AG20443 (cell line): ENCODE measurements around the gene FBXL19.

Source experiments
- DNase-seq: peaks from one replicate; pipeline ENCODE4 v3.0.0; 2012; ENCODE audit warnings: low spot score, mixed read lengths

The FBXL19 gene

DNA sequence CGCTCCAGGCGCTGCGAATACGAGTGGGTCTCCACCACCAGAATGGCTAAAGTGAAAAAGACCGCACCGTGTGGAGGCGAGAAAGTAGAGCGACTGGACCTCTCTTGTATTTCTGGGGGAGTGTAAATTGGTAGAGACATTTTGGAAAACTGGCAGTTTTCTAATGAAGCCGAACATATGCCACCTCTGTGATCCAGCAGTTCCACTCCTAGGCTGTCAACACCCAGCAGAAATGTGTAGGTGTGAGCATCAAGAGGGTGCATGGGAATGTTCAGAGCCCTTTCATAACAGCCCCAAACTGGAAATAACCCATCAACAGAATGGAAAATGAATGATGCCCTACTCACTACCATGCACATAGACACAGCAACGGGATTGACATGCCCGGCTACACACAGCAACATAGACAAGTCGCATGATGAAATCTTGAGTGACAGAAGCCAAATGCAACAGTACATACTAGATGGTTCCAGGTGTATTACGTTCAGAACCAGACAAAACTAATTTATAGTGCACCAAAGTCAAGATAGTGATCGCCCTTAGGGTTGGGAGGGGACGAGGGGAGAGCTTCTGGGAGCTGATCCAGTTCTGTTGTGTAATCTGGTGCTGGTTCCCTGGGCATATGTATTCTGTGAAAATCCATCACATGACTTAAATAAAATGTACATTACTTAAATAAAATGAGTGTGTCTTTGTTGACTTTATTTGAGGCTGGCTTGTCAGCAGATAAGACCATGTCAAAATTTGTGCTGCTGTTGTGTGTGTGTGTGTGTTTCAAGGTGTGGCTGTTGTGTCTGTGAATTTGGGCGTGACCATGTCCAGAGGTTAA is 28.6 kb upstream of the FBXL19 start:
- DNase-seq = no peak

DNA sequence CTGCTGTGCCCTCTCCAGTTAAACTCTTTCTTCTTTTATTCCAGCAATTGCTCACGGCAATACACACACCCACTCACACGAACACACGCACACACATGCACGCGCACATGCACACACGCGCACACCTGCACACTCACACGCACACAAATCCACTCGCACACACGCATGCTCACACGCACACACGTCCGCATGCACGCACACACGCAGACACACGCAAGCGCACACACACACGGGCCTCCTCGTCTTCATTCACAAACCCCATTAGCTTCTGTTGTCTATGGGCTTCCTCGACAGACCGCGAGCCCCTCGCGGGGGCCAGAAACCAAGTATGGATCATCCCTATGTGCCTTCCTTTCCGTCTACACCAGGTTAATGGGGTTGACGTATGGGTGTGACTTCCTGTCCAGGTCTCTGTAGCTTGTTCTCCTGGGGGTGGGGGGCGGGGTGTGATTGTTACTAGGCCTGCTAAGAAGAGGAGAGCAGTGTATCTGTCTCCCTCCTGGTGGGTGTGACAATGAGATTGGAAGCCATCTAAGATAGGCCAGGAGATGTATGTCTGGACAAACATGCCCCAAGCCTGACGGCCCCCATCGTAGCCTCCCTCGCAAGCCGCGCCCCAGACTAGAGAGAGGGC is 27.6 kb upstream of the FBXL19 start:
- DNase-seq = no peak

DNA sequence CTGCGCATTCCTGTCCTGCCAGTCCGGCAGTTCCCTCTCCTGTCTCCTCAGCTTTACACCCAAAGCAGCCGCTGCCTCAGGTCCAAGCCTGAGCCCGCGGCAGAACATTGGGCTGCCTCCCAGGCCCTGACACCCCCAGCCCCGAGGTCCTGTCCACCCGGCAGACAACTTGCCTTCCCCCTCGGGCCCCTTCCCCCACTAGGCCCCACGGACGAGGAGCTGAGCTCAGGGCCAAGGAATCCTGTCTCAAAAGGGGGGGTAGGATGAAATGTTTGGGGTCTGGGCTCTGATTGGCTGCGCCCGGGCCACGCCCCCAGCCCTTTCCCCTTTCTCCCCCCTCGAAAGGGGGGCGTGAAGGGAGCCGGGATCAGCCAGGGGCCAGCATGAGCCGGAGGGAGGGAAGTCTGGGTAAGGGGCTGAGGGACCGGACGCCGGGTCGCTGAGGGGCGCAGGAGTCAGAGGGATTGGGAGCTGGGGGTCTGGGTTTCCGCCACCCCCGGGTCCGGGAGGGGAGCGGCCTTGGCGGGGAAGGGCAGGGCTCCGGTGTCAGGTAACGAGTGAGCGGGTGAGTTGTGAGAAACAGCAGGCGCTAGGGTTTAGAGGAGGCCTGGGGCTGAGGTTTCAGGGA is 27.0 kb upstream of the FBXL19 start, which contains the start of gene CTF1:
Gene CTF1 (plus strand): TSS at position 354 of the 628 bp plus-strand sequence. CDS start 30 bp downstream, at position 384.
- peak; percentile 89 for DNase-seq

DNA sequence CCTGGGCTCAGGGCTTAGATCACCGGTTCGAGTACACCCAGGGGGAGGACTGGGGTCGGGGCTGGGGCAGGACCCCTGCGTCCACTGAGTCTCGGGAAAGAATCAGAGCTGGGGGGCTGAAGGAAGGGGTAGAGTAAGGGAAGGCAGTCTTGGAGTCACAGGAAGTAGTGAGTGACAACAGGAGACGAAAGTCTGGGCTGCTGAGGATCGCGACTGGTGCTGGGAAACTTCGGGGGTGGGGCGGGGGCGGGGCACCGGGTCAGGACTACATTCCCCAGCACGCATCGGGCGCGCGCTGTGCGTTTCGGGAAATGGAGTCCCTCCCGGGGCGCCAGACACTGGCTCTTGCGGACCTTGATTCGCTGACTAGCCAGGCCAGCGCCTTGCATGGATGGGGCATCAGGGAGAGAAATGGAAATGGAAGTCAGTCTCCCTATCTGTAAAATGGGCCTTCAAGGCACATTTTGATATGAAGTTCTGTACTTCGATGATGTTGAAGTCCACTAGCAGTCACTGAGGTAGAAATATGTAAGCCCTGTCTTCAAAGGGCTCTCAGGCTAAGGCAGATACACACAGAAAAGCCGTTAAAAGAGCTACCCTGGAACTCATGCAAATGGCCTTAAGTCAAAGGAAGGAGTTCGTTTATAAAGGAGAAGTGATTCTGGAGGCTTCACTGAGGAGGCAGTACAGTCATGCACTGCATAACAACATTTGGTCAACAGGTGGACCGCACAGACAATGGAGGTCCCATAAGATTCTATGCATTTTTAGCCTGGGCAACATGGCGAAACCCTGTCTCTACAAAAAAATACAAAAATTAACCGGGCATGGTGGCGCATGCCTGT is 26.3 kb upstream of the FBXL19 start:
- peak; percentile 93 for DNase-seq

DNA sequence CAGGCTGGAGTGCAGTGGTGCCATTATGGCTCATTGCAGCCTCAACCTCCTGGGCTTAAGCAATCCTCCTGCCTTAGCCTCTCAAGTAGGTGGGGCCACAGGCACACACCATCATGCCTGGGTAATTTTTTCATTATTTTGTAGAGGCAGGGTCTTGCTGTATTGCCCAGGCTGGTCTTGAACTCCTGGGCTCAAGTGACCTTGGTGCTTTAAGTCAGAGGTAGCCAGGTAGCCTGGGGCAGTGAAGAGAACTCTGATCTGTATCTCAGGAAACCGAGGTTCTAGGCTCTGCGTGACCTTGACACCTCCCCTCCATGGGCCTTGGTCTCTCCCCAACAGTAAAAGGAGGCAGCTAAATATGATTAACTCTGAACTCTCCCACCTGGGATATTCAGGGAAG is 23.6 kb upstream of the FBXL19 start:
- no peak for DNase-seq

DNA sequence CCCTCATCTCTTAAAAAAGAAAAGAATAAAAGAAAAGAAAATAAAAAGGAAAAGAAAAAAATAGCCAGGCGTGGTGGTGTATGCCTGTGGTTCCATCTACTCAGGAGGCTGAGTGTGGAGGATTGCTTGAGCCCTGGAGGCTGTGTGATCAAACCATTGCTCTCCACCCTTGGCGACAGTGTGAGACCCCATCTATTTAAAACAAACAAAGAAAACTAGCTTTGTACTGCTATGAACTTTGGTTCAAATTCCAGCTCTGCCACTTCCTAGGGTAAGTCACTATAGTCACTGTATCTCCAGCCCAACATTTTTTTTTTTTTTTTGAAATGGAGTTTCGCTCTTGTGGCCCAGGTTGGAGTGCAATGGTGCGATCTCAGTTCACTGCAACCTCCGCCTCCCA is 22.8 kb upstream of the FBXL19 start:
- no peak for DNase-seq

DNA sequence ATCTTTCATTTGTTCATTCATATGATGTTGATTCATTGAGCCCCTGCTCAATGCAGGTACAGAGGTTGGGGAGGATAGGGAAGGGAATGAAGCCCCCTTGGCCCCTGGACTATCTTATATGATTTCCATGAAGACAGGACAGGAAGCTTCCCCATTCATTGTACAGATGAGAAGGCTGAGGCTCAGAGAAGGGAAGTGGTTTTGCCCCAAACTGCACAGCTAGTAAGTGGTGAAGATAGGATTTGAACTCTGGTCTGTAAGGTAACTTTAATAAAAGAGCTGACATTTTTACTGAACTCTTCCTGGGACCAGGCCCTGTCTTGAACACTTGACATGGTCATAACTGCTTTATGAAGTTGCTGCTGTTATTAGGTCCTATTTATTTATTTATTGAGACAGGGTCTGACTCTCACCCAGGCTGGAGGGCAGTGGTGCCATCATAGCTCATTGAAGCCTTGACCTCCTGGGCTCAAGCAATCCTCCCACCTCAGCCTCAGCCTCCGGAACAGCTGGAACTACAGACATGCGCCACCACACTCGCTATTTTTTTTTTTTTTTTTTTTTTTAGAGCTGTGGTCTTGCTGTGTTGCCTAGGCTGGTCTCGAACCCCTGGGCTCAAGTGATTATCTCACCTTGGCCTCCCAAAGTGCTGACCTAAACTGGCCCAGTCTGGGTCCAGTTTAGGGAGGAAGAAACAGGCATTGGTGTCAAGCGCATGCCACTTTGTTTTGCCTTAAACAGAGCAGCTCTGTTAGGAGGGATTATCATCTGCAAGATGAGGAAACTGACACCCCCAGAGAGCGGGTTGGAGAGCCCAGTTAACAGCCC is 22.0 kb upstream of the FBXL19 start:
- no peak for DNase-seq

DNA sequence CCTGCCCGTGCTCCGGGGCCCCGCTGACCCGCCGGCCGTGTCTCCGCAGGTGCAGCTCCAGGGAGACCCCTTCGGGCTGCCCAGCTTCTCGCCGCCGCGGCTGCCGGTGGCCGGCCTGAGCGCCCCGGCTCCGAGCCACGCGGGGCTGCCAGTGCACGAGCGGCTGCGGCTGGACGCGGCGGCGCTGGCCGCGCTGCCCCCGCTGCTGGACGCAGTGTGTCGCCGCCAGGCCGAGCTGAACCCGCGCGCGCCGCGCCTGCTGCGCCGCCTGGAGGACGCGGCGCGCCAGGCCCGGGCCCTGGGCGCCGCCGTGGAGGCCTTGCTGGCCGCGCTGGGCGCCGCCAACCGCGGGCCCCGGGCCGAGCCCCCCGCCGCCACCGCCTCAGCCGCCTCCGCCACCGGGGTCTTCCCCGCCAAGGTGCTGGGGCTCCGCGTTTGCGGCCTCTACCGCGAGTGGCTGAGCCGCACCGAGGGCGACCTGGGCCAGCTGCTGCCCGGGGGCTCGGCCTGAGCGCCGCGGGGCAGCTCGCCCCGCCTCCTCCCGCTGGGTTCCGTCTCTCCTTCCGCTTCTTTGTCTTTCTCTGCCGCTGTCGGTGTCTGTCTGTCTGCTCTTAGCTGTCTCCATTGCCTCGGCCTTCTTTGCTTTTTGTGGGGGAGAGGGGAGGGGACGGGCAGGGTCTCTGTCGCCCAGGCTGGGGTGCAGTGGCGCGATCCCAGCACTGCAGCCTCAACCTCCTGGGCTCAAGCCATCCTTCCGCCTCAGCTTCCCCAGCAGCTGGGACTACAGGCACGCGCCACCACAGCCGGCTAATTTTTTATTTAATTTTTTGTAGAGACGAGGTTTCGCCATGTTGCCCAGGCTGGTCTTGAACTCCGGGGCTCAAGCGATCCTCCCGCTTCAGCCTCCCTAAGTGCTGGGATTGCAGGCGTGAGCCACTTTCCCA is 21.1 kb upstream of the FBXL19 start:
- DNase-seq = peak; percentile 95

DNA sequence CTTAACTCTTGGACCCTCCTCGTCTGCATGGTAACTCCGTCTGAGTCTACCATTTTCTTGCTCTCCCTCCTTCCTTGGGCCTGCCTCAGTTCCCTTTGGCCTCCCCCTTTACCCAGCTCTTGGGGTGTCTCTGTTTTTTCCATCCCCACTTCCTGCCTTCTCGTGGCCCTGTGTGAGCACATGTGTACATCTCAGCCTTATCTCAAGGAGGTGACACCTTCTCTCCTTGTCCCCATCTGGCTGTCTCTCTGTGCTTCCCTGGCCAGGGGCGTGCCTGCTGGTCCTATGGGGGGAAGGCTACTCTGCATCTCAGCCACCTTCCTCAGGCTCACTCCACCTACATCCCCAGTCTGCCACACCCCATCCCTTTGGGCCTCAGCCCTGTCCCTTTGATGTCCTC is 20.4 kb upstream of the FBXL19 start:
- DNase-seq = no peak

DNA sequence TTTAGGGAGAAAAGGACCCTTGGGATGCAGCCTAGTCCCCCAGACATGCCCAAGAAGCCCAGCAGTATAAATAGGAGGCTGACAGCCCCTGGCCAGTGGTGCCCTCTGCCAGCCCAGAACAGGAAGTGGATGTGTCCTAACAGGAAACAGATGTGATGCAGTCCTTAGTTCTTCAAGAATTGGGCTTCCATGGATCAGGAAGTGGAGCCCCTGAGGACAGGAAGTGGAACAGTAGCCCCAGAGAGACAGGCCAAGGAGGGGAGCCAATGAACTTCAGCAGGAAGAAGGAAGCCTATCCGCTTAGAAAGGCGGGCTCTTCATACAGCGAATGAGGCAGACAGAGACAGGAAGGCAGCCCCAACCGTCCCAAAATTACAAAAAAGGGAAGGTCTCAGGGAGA is 19.8 kb upstream of the FBXL19 start:
- no peak for DNase-seq

DNA sequence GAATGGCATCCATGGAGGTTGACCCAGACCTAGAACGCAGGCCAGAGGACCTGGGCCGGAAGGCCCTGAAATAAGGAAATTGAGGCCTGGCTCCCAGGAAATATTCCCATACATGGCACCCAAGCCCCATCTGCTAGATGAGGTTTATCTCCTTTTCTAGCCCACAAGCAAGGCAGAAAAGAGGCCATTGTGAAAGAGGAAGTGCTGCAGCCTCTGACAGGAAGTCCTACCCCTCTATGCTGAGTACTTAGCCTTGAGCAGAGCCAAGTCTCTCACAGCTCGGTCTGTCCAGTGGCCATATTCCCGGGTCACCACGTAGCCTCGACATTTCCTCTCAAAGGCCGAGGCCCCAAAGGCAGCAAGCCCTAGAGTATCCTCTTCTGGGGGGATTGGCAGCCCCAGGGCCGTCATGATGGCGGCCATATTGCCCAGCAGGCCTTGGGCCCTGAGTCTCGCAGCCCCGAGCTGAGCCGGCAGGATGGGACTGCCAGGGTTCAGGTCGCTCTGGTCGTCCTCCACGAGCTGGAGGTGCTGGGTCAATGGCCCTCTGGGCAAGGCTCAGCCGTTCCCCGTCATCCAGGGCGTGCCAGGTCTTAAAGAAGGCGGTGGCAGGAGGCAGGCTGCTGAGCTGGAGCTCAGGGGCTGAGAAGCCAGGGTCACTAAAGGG is 19.1 kb upstream of the FBXL19 start:
- DNase-seq = no peak

DNA sequence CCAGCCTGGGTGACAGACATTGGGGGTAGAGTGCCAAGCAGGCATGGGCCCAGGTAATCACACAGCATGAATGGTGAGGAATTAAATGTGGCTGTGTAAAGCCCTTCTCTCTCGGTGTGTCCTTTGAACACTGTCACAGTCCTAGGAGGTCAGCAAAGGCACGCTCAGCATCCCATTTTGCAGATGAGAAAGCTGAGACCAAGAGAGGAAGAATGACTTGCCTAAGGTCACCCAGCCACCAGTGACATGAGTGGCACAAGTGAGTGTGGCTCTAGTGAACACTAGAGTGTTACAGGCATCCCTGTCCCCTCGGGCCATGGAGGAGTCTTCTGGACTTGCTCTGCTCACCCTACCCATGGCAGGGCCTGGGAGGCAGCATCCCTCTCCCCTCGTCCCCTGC is 16.3 kb upstream of the FBXL19 start:
- no peak for DNase-seq

DNA sequence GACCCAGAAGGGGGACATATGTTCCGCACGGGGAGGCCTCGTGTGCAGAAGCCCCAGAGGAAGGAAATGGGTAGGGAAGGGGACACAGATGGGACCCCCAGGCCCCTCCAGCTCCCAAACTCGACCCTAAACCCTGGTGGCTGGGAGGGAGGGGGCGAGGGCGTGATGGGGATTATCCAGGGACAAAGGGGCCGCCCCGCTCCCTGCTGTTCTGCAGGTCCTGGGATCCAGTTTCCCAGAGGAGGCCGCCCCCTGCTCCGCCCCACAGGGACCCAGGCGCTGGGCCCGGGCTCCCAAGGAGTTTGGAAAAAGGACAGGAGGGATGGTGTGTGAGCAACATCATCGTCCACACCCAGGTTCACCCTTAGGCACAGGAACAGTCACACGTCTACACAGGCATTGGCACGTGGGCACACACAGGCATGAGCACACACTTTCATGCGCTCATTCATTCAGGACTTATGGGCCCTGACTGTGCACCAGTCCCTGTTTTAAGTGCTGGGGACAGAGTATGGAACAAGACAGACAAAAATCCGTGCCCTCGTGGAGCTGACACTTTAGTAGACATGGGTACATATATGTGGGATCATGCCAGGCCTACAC is 12.8 kb upstream of the FBXL19 start:
- DNase-seq = no peak

DNA sequence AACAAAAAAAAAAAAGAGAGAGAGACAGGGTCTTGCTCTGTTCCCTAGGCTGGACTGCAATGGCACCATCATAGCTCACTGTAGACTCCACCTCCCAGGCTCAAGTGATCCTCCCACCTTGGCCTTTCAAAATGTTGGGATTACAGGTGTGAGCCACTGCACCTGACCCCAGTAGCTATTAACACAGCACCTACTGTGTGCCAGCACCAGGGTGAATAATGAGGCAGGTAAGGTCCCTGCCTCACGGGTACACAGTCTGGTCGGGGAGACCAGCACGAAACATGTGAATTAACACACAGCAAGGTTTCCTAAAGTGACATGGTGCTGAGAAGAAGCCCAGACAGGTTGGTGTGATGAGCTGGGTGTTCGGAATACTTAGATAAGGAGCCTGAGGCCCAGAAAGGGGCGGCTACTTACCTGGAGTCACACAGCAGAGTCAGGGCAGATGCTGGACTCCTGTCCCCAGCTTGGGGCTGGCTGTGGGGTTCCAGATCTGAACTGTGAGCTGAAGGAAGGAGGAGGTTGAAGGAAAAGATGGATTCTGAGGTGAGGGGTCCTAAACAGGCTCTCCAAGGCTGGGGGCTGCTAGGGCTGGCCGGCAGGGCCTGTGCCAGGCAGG is 10.5 kb upstream of the FBXL19 start:
- no peak for DNase-seq

DNA sequence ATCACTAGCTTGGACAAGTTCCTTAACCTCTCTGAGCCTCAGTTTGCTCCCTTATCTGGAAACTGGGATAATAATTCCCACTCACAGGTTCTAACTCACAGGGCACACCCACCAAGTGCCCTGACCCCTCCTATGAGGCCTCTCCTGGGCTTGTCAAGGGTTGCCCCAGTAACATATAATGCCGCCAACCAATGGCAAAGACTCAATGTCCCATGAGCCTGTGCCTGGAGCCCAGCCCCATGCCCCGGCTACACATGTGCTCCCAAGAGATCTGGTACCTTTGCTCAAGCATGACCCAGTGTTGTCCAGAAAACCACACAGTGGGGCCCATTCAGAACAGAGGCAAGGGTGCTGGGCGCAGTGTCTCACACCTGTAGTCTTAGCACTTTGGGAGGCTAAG is 8.5 kb upstream of the FBXL19 start:
- no peak for DNase-seq

DNA sequence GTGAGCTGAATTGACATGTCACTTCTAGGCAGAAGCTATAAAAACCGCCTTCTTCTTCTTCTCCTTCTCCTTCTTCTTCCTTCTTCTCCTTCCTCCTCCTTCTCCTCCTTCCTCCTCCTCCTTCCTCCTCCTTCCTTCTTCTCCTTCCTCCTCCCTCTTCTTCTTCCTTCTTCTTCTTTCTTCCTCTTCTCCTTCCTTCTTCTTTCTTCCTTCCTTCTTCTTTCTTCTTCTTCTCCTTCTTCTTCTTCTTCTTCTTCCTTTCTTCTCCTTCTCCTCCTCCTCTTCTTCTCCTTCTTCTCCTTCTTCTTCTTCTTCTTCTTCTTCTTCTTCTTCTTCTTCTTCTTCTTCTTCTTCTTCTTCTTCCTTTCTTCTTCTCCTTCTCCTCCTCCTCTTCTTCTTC is 4.8 kb upstream of the FBXL19 start:
- DNase-seq = no peak

DNA sequence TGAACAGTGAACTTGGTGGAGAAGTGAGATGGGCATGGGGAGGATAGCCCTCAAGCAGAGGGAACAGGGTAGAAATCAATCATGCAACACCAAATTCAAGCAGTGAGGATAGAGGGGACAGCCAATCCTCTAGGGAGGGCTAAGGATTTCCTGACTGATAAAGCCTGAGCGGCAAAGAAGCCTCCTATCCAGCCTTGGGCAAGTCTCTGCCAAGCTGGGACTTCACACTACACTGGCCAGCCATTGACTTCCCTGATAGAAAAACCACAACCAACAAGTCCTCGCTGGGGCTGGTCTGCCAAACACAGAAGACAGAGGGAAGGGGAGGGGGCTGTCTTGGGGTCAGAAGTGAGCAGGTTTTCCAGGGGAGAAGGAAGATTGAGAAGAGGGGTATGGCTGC is 2.5 kb upstream of the FBXL19 start:
- DNase-seq = no peak

DNA sequence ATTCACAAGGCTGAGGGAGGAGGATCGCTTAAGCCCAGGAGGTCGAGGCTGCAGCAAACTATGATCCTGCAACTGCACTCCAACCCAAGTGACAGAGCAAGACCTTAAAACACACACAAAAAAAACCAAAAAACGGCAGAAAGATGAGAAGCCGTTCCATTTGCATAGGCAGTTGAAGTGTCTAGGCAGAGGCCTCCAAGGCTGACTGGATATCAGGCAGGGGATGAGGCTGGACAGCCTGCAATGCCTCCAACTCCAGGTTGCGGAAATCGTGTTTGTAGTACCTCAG is 2.0 kb upstream of the FBXL19 start:
- DNase-seq = no peak
